Gastroesophageal sphincter (tissue), 4 donors: Measurements from ENCODE around the gene KCNH1. TPM values are rescaled to one million over a fixed set of nuclear protein-coding genes. Genes with fewer than 3 reads are reported as not detected.

Experiments
- ATAC-seq: fragments of 150-250 bp; one replicate; pipeline ENCODE4 v1.9.1; 2016; ENCODE audit warnings: mild to moderate bottlenecking, moderate library complexity
- H3K27ac ChIP-seq, 4 donors: fragments of 200-600 bp; sonication (generic) in 3 of 4; 1 replicate in 3 of 4; 2 replicates in 1 of 4; pipeline ENCODE4 v1.5.1; 2016 to 2019
- H3K27me3 ChIP-seq: fragments of 200-600 bp; sonication (generic); one replicate; pipeline ENCODE4 v1.5.1; 2019
- H3K36me3 ChIP-seq, 2 donors: fragments of 200-600 bp; sonication (generic); one replicate each; pipeline ENCODE4 v1.5.1; 2019; ENCODE audit warnings: control low read depth in 1 of 2
- H3K4me1 ChIP-seq, 3 donors: fragments of 200-600 bp; sonication (generic); 1 replicate in 2 of 3; 2 replicates in 1 of 3; pipeline ENCODE4 v1.5.1; 2016 to 2019; ENCODE audit warnings: control low read depth in 2 of 3
- H3K4me3 ChIP-seq, 2 donors: fragments of 200-600 bp; sonication (generic); one replicate each; pipeline ENCODE4 v1.5.1; 2019; ENCODE audit warnings: mild to moderate bottlenecking in 1 of 2, moderate library complexity in 1 of 2
- H3K9me3 ChIP-seq, 3 donors: fragments of 200-600 bp; sonication (generic); one replicate each; pipeline ENCODE4 v1.5.1; 2017 to 2019; ENCODE audit warnings: control low read depth in 2 of 3
- CTCF ChIP-seq, 4 experiments: fragments of 200-600 bp in 2 of 4; fragments of 450-650 bp in 2 of 4; sonication (generic) in 1 of 4; IDR thresholded peaks; one replicate each; pipeline ENCODE4 v1.5.1; 2017 to 2019; ENCODE audit warnings: antibody characterized with exemption in 4 of 4, mild to moderate bottlenecking in 2 of 4, moderate library complexity in 2 of 4
- EP300 ChIP-seq: sonication (generic); formaldehyde crosslinking; IDR thresholded peaks from one replicate; pipeline ENCODE4 v1.6.1; 2017; ENCODE audit warnings: antibody characterized with exemption, mild to moderate bottlenecking
- POLR2A ChIP-seq, 2 donors: fragments of 450-650 bp; IDR thresholded peaks; one replicate each; pipeline ENCODE4 v1.6.1; 2017; ENCODE audit warnings: antibody characterized with exemption in 2 of 2, mild to moderate bottlenecking in 2 of 2, moderate library complexity in 1 of 2
- POLR2AphosphoS5 ChIP-seq: sonication (generic); formaldehyde crosslinking; IDR thresholded peaks from one replicate; pipeline ENCODE4 v1.6.1; 2017; ENCODE audit warnings: antibody characterized with exemption
- WGBS, 2 donors: methylation state at CpG; one replicate each; pipeline ENCODE4 v1.1.5; 2018; ENCODE audit warnings: low coverage in 1 of 2; 5-methylcytosine and 5-hydroxymethylcytosine counted together
- total RNA-seq, 4 donors: library from RNA; depleted of rRNA; stranded (reverse); fragments of >200 nt; gene quantifications; one replicate each; pipeline ENCODE4 v1.1.0, GENCODE V29; 2016

KCNH1 gene
- total RNA-seq, 4 donors from 2014 or later, result 0.15 to 2.3 (median 1.2) TPM

- Histone ChIP-seq H3K4me1 (no peaks in the 10 kb centered on the region), H3K9me3 (no peaks in the 10 kb centered on the region), H3K36me3 (no peaks in the 10 kb centered on the region), H3K4me3 (no peak overlapping the region), H3K27me3 (no peaks in the 10 kb centered on the region), H3K27ac (no peak overlapping the region)
- 85 to 100% methylated on average over 1 to 2 of the region's 2 CpGs for WGBS, 2 donors
- no peak for TF ChIP-seq POLR2AphosphoS5
- TF ChIP-seq POLR2A (IDR thresholded peaks at IDR 0.05), result no peak
- TF ChIP-seq EP300, result no peak
- no peak for TF ChIP-seq CTCF (IDR thresholded peaks at IDR 0.05)
- no peak for ATAC-seq
These were observed 498.8 kb downstream of the KCNH1 start for GRCh38 chr1:210635108-210635507.

GRCh38 chr1:210633636-210634035 is 500.3 kb downstream of the KCNH1 start:
- Histone ChIP-seq H3K4me3 (no peak overlapping the region), H3K27me3 (no peaks in the 10 kb centered on the region), H3K36me3 (no peaks in the 10 kb centered on the region), H3K27ac (no peak overlapping the region), H3K4me1 (no peaks in the 10 kb centered on the region), H3K9me3 (no peaks in the 10 kb centered on the region)
- TF ChIP-seq CTCF (IDR thresholded peaks at IDR 0.05), result no peak
- TF ChIP-seq POLR2A (IDR thresholded peaks at IDR 0.05), result no peak
- TF ChIP-seq POLR2AphosphoS5, result no peak
- no peak for TF ChIP-seq EP300
- no peak for ATAC-seq
- 73 to 93% methylated on average over 2 to 3 of the region's 6 CpGs for WGBS, 2 donors

GRCh38 chr1:210633140-210633539 is 500.8 kb downstream of the KCNH1 start:
- ATAC-seq, result no peak
- H3K4me3 ChIP-seq, result no peak overlapping the region
- no peak for TF ChIP-seq CTCF (IDR thresholded peaks at IDR 0.05)
- TF ChIP-seq POLR2AphosphoS5, result no peak
- TF ChIP-seq EP300, result no peak
- H3K9me3 ChIP-seq, result no peaks in the 10 kb centered on the region
- H3K36me3 ChIP-seq, result no peaks in the 10 kb centered on the region
- 100% methylated on average over 2 of the region's 3 CpGs; no CpG with 5 or more reads in 1 of the 2 donors for WGBS, 2 donors
- no peak overlapping the region for H3K27ac ChIP-seq
- no peaks in the 10 kb centered on the region for H3K4me1 ChIP-seq
- H3K27me3 ChIP-seq, result no peaks in the 10 kb centered on the region

- no peak overlapping the region for H3K27ac ChIP-seq
- H3K4me1 ChIP-seq, result no peaks in the 10 kb centered on the region
- no peak for TF ChIP-seq EP300
- TF ChIP-seq POLR2A (IDR thresholded peaks at IDR 0.05), result no peak
- no peak for TF ChIP-seq POLR2AphosphoS5
- no peak for TF ChIP-seq CTCF (IDR thresholded peaks at IDR 0.05)
- H3K9me3 ChIP-seq, result no peaks in the 10 kb centered on the region
- ATAC-seq, result no peak
- H3K36me3 ChIP-seq, result no peaks in the 10 kb centered on the region
- no CpG with 5 or more reads among the region's 3 CpGs for WGBS, 2 donors
- H3K27me3 ChIP-seq, result no peaks in the 10 kb centered on the region
- H3K4me3 ChIP-seq, result no peak overlapping the region
These were observed 502.5 kb downstream of the KCNH1 start for GRCh38 chr1:210631399-210631798.

GRCh38 chr1:210629276-210629675 is 504.7 kb downstream of the KCNH1 start:
- Histone ChIP-seq H3K27me3 (no peaks in the 10 kb centered on the region), H3K4me3 (no peak overlapping the region), H3K4me1 (no peaks in the 10 kb centered on the region), H3K9me3 (no peaks in the 10 kb centered on the region), H3K27ac (no peak overlapping the region), H3K36me3 (no peaks in the 10 kb centered on the region)
- ATAC-seq, result no peak
- TF ChIP-seq EP300 (no peak), POLR2AphosphoS5 (no peak), CTCF (IDR thresholded peaks at IDR 0.05) (no peak), POLR2A (IDR thresholded peaks at IDR 0.05) (no peak)
- WGBS, 2 donors, result 60 to 100% methylated on average over 1 of the region's 2 CpGs
